GM12878 (cell line): ENCODE results near the gene C20orf173. TPM values are rescaled to one million over a fixed set of nuclear protein-coding genes. Genes with fewer than 3 reads are reported as not detected.

Experiments
- ATAC-seq: fragments of 200-7000 bp; cut with Tn5 transposase; 3 replicates; pipeline ENCODE4 v1.9.1; 2020; ENCODE audit warnings: mild to moderate bottlenecking, moderate library complexity
- BruUV-seq: library from RNA; stranded (reverse); fragments of 400-500 nt; replicated peaks from 2 replicates; lab custom pipeline; 2021; lab: Mats Ljungman, UMichigan
- CTCF ChIA-PET: fragments of 300-600 bp; sonication (Branson Sonifier 250); formaldehyde crosslinking; extraction: SDS; loops from one replicate; lab custom pipeline; 2021; ENCODE audit warnings: inconsistent platforms; lab: Yijun Ruan, JAX
- POLR2A ChIA-PET: fragments of 350-600 bp; formaldehyde crosslinking; extraction: SDS; loops from one replicate; lab custom pipeline; 2021; ENCODE audit warnings: inconsistent platforms; lab: Charles Lee
- RAD21 ChIA-PET: fragments of 300-600 bp; sonication (Branson Sonifier 250); formaldehyde crosslinking; loops from one replicate; lab custom pipeline; 2023; ENCODE audit warnings: antibody characterized with exemption; ENCODE audit not compliant: unreplicated experiment; lab: Charles Lee
- SMC1A ChIA-PET: fragments of 300-600 bp; sonication (Branson Sonifier 250); formaldehyde crosslinking; loops from one replicate; lab custom pipeline; 2023; ENCODE audit not compliant: unreplicated experiment, uncharacterized antibody; lab: Charles Lee
- DNase-seq: peaks from one replicate; pipeline ENCODE4 v3.0.0-alpha.2; 2011; ENCODE audit warnings: low read depth, low spot score
- FAIRE-seq: peaks from 3 replicates; lab custom pipeline; 2011; peaks lifted over from hg19 to GRCh38; lab: Jason Lieb, UNC
- H2AFZ ChIP-seq: 2 replicates; pipeline ENCODE4 v1.6.0; 2011; ENCODE audit warnings: low read depth, low read length, control low read depth; ENCODE audit not compliant: control insufficient read depth
- H3K27ac ChIP-seq: 2 replicates; pipeline ENCODE4 v1.5.1; 2011; ENCODE audit warnings: control low read depth; ENCODE audit not compliant: control insufficient read depth, insufficient read depth
- H3K27me3 ChIP-seq, 2 experiments: replicated peaks in 1 of 2; 2 replicates each; pipeline versions ENCODE4 v1.6.0 to v1.6.1; 2011; ENCODE audit warnings: low read length in 1 of 2; ENCODE audit not compliant: control insufficient read depth in 2 of 2, insufficient read depth in 2 of 2
- H3K36me3 ChIP-seq, 2 experiments: 2 replicates each; pipeline ENCODE4 v1.5.1; 2011; ENCODE audit warnings: low read length in 1 of 2; ENCODE audit not compliant: control insufficient read depth in 2 of 2, insufficient read depth in 2 of 2
- H3K4me1 ChIP-seq: 2 replicates; pipeline ENCODE4 v1.6.1; 2011; ENCODE audit warnings: mild to moderate bottlenecking, low read length, moderate library complexity, mixed read lengths; ENCODE audit not compliant: control insufficient read depth, insufficient read depth
- H3K4me2 ChIP-seq: 2 replicates; pipeline ENCODE4 v1.6.0; 2011; ENCODE audit warnings: control low read depth; ENCODE audit not compliant: control insufficient read depth, insufficient read depth
- H3K4me3 ChIP-seq: fragments of 200-600 bp; sonication (generic); 2 replicates; pipeline ENCODE4 v1.5.1; 2016
- H3K79me2 ChIP-seq: 2 replicates; pipeline ENCODE4 v1.6.0; 2011; ENCODE audit warnings: low read length; ENCODE audit not compliant: control insufficient read depth, insufficient read depth
- H3K9ac ChIP-seq: 2 replicates; pipeline ENCODE4 v1.8.0; 2011; ENCODE audit warnings: low read length, control low read depth, mixed read lengths; ENCODE audit not compliant: control insufficient read depth, insufficient read depth
- H3K9me3 ChIP-seq: replicated peaks from 3 replicates; pipeline ENCODE4 v1.5.1; 2011; ENCODE audit warnings: mild to moderate bottlenecking, low read length; ENCODE audit not compliant: control insufficient read depth, insufficient read depth
- H4K20me1 ChIP-seq: 2 replicates; pipeline ENCODE4 v1.6.0; 2011; ENCODE audit not compliant: control insufficient read depth, insufficient read depth
- BRCA1 ChIP-seq: IDR thresholded peaks from 2 replicates; pipeline ENCODE4 v1.6.1; 2011; ENCODE audit warnings: low read depth, low read length, improper control_type of control experiment
- CBX3 ChIP-seq: fragments of 200-600 bp; sonication (generic); IDR thresholded peaks from 2 replicates; pipeline ENCODE4 v1.6.1; 2016; ENCODE audit warnings: low read depth, borderline replicate concordance
- CHD1 ChIP-seq: IDR thresholded peaks from 2 replicates; pipeline ENCODE4 v1.6.1; 2012; ENCODE audit warnings: low read depth, low read length, improper control_type of control experiment
- EZH2 ChIP-seq: IDR thresholded peaks from 2 replicates; pipeline ENCODE4 v1.6.1; 2012; ENCODE audit warnings: low read depth, mild to moderate bottlenecking, control low read depth, inconsistent platforms, low read length, borderline replicate concordance; ENCODE audit not compliant: control insufficient read depth
- HDAC6 ChIP-seq: fragments of 200-600 bp; sonication (generic); IDR thresholded peaks from one replicate; pipeline ENCODE4 v1.8.0; 2017; ENCODE audit warnings: antibody characterized with exemption; ENCODE audit not compliant: unreplicated experiment
- STAT3 ChIP-seq: IDR thresholded peaks from 2 replicates; pipeline ENCODE4 v1.6.1; 2011; ENCODE audit warnings: low read depth, low read length, improper control_type of control experiment
- TARDBP ChIP-seq: IDR thresholded peaks from 2 replicates; pipeline ENCODE4 v1.6.1; 2016; ENCODE audit warnings: borderline replicate concordance
- TCF7 ChIP-seq: IDR thresholded peaks from 2 replicates; pipeline ENCODE4 v1.6.1; 2014; ENCODE audit warnings: antibody characterized with exemption, borderline replicate concordance
- USF2 ChIP-seq: IDR thresholded peaks from 2 replicates; pipeline ENCODE4 v1.6.1; 2011; ENCODE audit warnings: low read depth, low read length, improper control_type of control experiment, borderline replicate concordance
- ZBED1 ChIP-seq: IDR thresholded peaks from 2 replicates; pipeline ENCODE4 v1.6.1; 2016; ENCODE audit warnings: borderline replicate concordance
- WGBS: methylation state at CpG from one replicate; pipeline ENCODE4 v1.1.6; 2016; ENCODE audit warnings: low lambda C conversion rate; ENCODE audit not compliant: insufficient replicate concordance, insufficient coverage; ENCODE audit errors: missing lambda C conversion rate; 5-methylcytosine and 5-hydroxymethylcytosine counted together
- in situ Hi-C: fragments of 300-500 bp; cut with MboI; formaldehyde crosslinking; loops from 9 replicates; pipeline ENCODE4 v1.14.3; 2018; ENCODE audit warnings: mixed read lengths
- intact Hi-C: fragments of 100-400 bp; cut with micrococcal nuclease; formaldehyde crosslinking; loops from one replicate; pipeline ENCODE4 v1.14.2; 2022; ENCODE audit not compliant: unreplicated experiment
- polyA plus RNA-seq, 11 experiments: library from polyadenylated mRNA; depleted of rRNA in 4 of 11; unstranded in 6 of 11; stranded (reverse) in 5 of 11; fragments of >200 nt; fragmentation: Nextera tagmentation in 4 of 11; fragmentation: Illumina TruSeq in 1 of 11; extraction: Ambion mirVana in 4 of 11; extraction: Trizol in 1 of 11; gene quantifications; 1 replicate in 1 of 11; 2 replicates in 10 of 11; pipeline versions ENCODE4 v1.2.1 to v1.2.3, GENCODE V29; 2011 to 2016; ENCODE audit warnings: inconsistent platforms in 2 of 11, missing spikeins in 2 of 11, low read depth in 1 of 11
- total RNA-seq, 4 experiments: library from RNA; depleted of rRNA in 3 of 4; stranded (reverse); fragments of >200 nt in 3 of 4; fragmentation: Illumina TruSeq in 1 of 4; extraction: Trizol in 1 of 4; gene quantifications; 2 replicates each; pipeline versions ENCODE4 v1.2.1 to v1.2.3, GENCODE V29; 2013 to 2021
- TF ChIP-seq, protein P1 (sequence below): IDR thresholded peaks from 2 replicates; pipeline ENCODE4 v1.6.1; 2012; ENCODE audit warnings: low read length, inconsistent platforms
- TF ChIP-seq, protein P2 (sequence below): fragments of 450-650 bp; IDR thresholded peaks from 2 replicates; pipeline ENCODE4 v1.6.1; 2017; ENCODE audit warnings: borderline replicate concordance
- TF ChIP-seq, protein P3 (sequence below): fragments of 450-650 bp; IDR thresholded peaks from 2 replicates; pipeline ENCODE4 v1.6.1; 2017; ENCODE audit warnings: low read depth, mild to moderate bottlenecking, moderate library complexity

C20orf173 gene
- total and polyA plus RNA-seq, 10 of the 15 experiments (the other 5 are each of a cell fraction or from before 2014, with no cell fraction given) = not detected

- Histone ChIP-seq H3K4me3 (no peak overlapping the region), H4K20me1 (no peaks in the 10 kb centered on the region), H3K9ac (no peak overlapping the region), H3K4me1 (no peaks in the 10 kb centered on the region), H3K4me2 (no peak overlapping the region), H3K9me3 (no peaks in the 10 kb centered on the region), H3K36me3 (peaks cover 9 to 13% of the 10 kb centered on the region in 2 experiments; a peak in 3 of 4 replicates), H3K27me3 (no peaks in the 10 kb centered on the region), H2AFZ (no peak overlapping the region), H3K79me2 (no peaks in the 10 kb centered on the region), H3K27ac (no peak overlapping the region)
- FAIRE-seq (no peak), ATAC-seq (no peak), DNase-seq (no peak)
- ChIA-PET POLR2A (no interaction called here), RAD21 (no interaction called here), CTCF (no interaction called here), SMC1A (no interaction called here)
- no TSS peak for BruUV-seq
- 91% methylated on average over 8 of the region's 8 CpGs for WGBS
- intact Hi-C loops (no loop called here), in situ Hi-C loops (no loop called here)
- no peak for TF ChIP-seq CHD1
- no peak for TF ChIP-seq TARDBP
- no peak for TF ChIP-seq CBX3
- TF ChIP-seq USF2 = no peak
- no peak for TF ChIP-seq STAT3
- TF ChIP-seq, protein P1, sequence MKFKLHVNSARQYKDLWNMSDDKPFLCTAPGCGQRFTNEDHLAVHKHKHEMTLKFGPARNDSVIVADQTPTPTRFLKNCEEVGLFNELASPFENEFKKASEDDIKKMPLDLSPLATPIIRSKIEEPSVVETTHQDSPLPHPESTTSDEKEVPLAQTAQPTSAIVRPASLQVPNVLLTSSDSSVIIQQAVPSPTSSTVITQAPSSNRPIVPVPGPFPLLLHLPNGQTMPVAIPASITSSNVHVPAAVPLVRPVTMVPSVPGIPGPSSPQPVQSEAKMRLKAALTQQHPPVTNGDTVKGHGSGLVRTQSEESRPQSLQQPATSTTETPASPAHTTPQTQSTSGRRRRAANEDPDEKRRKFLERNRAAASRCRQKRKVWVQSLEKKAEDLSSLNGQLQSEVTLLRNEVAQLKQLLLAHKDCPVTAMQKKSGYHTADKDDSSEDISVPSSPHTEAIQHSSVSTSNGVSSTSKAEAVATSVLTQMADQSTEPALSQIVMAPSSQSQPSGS = no peak
- no peak for TF ChIP-seq HDAC6
- TF ChIP-seq TCF7 = no peak
- TF ChIP-seq, protein P2, sequence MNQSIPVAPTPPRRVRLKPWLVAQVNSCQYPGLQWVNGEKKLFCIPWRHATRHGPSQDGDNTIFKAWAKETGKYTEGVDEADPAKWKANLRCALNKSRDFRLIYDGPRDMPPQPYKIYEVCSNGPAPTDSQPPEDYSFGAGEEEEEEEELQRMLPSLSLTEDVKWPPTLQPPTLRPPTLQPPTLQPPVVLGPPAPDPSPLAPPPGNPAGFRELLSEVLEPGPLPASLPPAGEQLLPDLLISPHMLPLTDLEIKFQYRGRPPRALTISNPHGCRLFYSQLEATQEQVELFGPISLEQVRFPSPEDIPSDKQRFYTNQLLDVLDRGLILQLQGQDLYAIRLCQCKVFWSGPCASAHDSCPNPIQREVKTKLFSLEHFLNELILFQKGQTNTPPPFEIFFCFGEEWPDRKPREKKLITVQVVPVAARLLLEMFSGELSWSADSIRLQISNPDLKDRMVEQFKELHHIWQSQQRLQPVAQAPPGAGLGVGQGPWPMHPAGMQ = no peak
- TF ChIP-seq EZH2 = no peak
- no peak for TF ChIP-seq ZBED1
- no peak for TF ChIP-seq BRCA1
- TF ChIP-seq, protein P3, sequence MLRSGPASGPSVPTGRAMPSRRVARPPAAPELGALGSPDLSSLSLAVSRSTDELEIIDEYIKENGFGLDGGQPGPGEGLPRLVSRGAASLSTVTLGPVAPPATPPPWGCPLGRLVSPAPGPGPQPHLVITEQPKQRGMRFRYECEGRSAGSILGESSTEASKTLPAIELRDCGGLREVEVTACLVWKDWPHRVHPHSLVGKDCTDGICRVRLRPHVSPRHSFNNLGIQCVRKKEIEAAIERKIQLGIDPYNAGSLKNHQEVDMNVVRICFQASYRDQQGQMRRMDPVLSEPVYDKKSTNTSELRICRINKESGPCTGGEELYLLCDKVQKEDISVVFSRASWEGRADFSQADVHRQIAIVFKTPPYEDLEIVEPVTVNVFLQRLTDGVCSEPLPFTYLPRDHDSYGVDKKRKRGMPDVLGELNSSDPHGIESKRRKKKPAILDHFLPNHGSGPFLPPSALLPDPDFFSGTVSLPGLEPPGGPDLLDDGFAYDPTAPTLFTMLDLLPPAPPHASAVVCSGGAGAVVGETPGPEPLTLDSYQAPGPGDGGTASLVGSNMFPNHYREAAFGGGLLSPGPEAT = no peak
These were observed 27.4 kb upstream of the C20orf173 start for GRCh38 chr20:35556871-35557270.
